T47D (cell line): ENCODE data around the gene KATNB1.
"Not testable (repeated sequence)": the region's sequence is repeated elsewhere in the genome, so short reads cannot be mapped to it uniquely, and the experiment has no call there.

ENCODE experiments used
- DNase-seq, 2 experiments: peaks; one replicate each; pipeline versions ENCODE4 v3.0.0 to v3.0.0-alpha.2; 2011 to 2012; ENCODE audit warnings: low read depth in 1 of 2, low spot score in 1 of 2
- JUND ChIP-seq: IDR thresholded peaks from 2 replicates; pipeline ENCODE4 v1.6.1; 2012; ENCODE audit warnings: low read depth
- in situ Hi-C: cut with HindIII; loops from 2 replicates; pipeline ENCODE4 v1.10.0; 2016; ENCODE audit warnings: low sequenced_read_pairs, low pct_unique_long_range_greater_than_20kb

KATNB1 gene

GRCh38 chr16:57744642-57744903 is 9.0 kb downstream of the KATNB1 start:
- no peak for DNase-seq
- TF ChIP-seq JUND = no peak
- in situ Hi-C loops = no loop called here

DNA sequence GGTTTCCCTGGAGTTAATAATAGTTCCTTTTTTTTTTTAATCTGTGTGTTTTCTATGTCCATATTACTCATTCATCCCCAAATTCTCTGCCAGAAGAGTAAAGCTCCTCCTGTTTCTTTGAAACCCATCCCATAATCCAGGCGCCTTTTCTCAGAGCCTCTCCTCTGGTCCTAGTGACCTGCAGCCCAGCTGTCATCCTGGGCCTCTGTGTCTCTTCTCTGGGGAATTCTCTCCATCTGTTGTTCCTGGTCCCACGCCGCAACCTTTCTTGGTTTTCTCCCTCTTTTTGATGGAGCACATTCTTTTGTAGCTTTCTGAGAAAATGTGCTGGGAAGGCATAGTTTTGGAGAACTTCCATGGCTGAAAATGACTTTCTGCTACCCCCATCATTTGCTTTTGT is 10.2 kb downstream of the KATNB1 start:
- DNase-seq = no peak
- in situ Hi-C loops = no loop called here
- TF ChIP-seq JUND = no peak

- DNase-seq, in situ Hi-C loops: not testable (repeated sequence)
Measured at GRCh38 chr16:57746316-57746715, 10.7 kb downstream of the KATNB1 start.

DNA sequence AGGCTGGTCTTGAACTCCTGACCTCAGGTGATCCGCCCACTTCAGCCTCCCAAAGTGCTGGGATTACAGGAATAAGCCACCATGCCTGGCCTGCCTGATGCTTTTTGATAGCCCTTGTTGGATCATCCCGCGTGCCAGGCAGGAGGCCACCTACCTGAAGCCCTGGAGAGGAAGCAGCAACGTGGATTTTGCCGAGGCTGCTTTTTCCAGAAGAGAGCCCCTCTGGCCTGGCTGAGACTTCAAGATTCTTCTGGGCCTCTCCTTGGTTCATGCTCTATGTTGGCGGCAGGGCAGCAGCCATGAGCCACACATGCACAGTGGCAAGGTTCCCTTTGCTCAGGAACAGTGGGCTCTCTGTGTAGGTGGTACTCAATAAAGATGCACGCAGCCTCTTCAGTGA is 11.5 kb downstream of the KATNB1 start:
- in situ Hi-C loops = no loop called here
- TF ChIP-seq JUND = no peak
- no peak for DNase-seq

DNA sequence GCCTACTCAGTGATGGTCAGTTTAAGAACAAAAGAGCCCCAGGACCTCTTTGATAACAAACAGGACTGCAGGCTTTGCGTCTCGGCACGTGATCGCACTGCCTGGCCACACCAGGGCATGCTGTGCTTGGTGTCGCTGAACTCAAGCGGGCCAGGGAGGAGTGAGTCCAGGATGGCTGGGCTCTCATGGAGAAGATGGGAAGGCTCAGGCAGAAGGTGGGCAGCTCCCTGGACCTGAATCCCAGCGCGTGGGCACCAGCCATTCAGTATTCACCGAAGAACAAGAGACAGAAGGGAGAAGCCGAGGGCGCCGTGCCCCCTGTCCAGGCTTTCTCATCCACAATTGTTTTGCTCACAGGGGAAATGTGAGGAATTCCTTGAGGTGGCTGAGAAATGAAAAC is 11.9 kb downstream of the KATNB1 start:
- in situ Hi-C loops = no loop called here
- TF ChIP-seq JUND = no peak
- no peak for DNase-seq

- no peak for DNase-seq
- TF ChIP-seq JUND = no peak
- in situ Hi-C loops = no loop called here
Measured at GRCh38 chr16:57747996-57748395, 12.4 kb downstream of the KATNB1 start.

DNA sequence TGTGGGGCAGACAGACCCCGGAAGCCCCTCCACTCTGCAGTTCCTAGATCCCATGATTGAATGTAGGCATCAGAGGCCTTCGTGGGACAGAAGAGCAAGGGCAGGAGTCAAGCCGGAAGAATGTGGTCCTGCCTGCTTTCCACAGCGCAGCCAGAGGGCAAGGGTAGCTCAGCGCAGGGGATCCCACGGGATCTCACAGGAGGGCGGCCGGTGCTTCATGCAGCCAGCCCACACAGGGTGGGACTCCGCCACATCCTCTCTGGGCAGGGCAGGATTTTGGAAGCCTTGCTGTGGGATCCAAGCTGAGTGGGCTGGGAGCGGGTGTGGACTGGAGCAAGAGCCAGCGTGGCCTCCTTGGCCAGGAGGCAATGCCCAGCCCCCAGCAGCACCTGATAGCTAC is 13.0 kb downstream of the KATNB1 start:
- in situ Hi-C loops = no loop called here
- no peak for TF ChIP-seq JUND
- no peak for DNase-seq

DNA sequence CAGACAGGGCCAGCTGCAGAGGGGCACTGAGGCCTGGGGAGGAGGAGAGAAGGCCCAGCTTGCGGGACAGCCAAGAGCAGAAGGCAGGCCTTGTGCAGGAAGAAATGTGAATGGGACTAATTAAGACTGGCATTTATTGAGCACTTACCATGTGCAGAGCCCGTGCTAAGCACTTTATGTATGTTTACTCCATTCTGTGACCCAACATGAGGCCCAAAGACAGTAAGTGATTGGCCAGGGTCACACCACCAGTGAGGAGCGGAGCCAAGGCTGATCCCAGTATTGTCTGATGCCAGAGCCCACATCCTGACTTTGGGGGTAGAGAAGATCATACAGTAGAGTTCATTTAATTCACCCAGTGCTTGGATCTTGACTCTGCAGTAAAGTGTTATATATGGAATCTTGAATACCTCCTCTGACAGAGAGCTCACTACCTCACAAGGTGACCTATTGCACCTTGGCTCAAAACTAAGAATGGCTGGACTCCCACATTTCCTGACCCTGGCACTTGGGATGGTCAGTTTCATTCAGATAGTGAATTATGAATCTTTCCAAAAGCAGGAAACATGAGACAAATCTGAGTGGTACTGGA is 13.6 kb downstream of the KATNB1 start:
- in situ Hi-C loops = no loop called here
- DNase-seq = no peak
- TF ChIP-seq JUND = no peak

- in situ Hi-C loops = no loop called here
- no peak for TF ChIP-seq JUND
- no peak for DNase-seq
Measured at GRCh38 chr16:57749856-57750452, 14.4 kb downstream of the KATNB1 start.

- no peak for TF ChIP-seq JUND
- DNase-seq = no peak
- in situ Hi-C loops = no loop called here
Measured at GRCh38 chr16:57750796-57751538, 15.4 kb downstream of the KATNB1 start.

DNA sequence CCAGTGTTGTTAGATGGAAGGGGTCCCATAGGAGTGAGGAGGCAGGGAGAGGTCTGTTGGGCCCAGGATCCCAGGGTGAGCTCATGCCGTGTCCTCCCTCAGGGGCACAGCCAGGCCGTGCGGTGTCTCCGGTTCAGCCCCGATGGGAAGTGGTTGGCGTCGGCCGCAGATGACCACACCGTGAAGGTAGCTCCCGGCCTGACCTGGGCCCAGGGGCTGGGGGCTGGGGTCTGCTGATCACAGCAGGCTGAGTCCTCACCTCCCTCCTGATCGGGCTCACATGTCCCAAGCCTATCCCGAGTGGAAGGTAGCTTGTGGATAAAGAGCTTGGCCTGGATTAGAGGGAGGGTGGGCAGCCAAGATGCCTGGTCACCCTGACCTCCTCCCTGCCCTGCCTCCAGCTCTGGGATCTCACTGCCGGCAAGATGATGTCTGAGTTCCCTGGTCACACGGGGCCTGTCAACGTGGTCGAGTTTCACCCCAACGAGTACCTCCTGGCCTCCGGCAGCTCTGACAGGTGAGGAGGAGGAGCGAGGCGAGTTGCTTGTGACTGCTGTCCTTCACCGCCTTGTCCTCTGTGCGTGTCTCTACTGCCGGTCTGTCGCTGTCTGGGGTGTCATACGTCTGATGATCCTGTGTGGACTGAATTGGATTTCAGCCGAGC is 16.1 kb downstream of the KATNB1 start:
- in situ Hi-C loops = no loop called here
- no peak for DNase-seq
- no peak for TF ChIP-seq JUND

- DNase-seq = no peak
- TF ChIP-seq JUND = no peak
- in situ Hi-C loops = no loop called here
Measured at GRCh38 chr16:57752203-57752580, 16.6 kb downstream of the KATNB1 start.
